HCT116 (cell line): ENCODE results near the gene RNPS1. TPM values are rescaled to one million over a fixed set of nuclear protein-coding genes. Genes with fewer than 3 reads are reported as not detected.

ENCODE experiments used
- ATAC-seq: fragments of 200-7000 bp; cut with Tn5 transposase; 2 replicates; pipeline ENCODE4 v1.9.1; 2020; ENCODE audit warnings: mild to moderate bottlenecking, moderate library complexity
- BruUV-seq: library from RNA; stranded (reverse); fragments of 400-500 nt; replicated peaks from 2 replicates; lab custom pipeline; 2021; lab: Mats Ljungman, UMichigan
- CTCF ChIA-PET: fragments of 300-600 bp; sonication (Branson Sonifier 250); formaldehyde crosslinking; loops from one replicate; lab custom pipeline; 2021; ENCODE audit warnings: antibody characterized with exemption; lab: Charles Lee
- POLR2A ChIA-PET: fragments of 300-600, 350-600 bp; sonication (Branson Sonifier 250); formaldehyde crosslinking; loops from one replicate; lab custom pipeline; 2021; ENCODE audit warnings: antibody characterized with exemption; lab: Charles Lee
- RAD21 ChIA-PET, 2 experiments: fragments of 300-600 bp; sonication (Branson Sonifier 250); formaldehyde crosslinking; loops; one replicate each; lab custom pipeline; 2023; ENCODE audit warnings: low total read pairs in 2 of 2; ENCODE audit not compliant: uncharacterized antibody in 2 of 2, unreplicated experiment in 2 of 2, low non-redundant PET in 1 of 2; lab: Charles Lee
- DNase-seq: peaks from one replicate; pipeline ENCODE4 v3.0.0-alpha.2; 2010; ENCODE audit warnings: low read depth, low spot score
- H2AFZ ChIP-seq: fragments of 200-600 bp; shearing (Covaris generic), sonication (generic); 2 replicates; pipeline ENCODE4 v1.6.1; 2017; ENCODE audit warnings: low read depth, mixed run types, mixed read lengths, antibody characterized with exemption, low read length; ENCODE audit not compliant: poor library complexity, severe bottlenecking
- H3K27ac ChIP-seq: 2 replicates; pipeline ENCODE4 v1.5.1; 2012; ENCODE audit warnings: low read depth, low read length
- H3K27me3 ChIP-seq: fragments of 200-600 bp; sonication (generic); 2 replicates; pipeline ENCODE4 v1.6.1; 2016; ENCODE audit warnings: mixed run types, low read length, mixed read lengths; ENCODE audit not compliant: insufficient read depth
- H3K36me3 ChIP-seq, 2 experiments: fragments of 200-500 bp in 1 of 2; fragments of 200-600 bp in 1 of 2; sonication (Bioruptor generic) in 1 of 2; sonication (generic) in 1 of 2; 2 replicates each; pipeline versions ENCODE4 v1.5.1 to v1.6.1; 2014 to 2016; ENCODE audit warnings: low read length in 2 of 2, inconsistent platforms in 1 of 2, mixed read lengths in 1 of 2, mixed run types in 1 of 2; ENCODE audit not compliant: insufficient read depth in 2 of 2, control insufficient read depth in 1 of 2
- H3K4me1 ChIP-seq, 2 experiments: fragments of 200-600 bp in 1 of 2; sonication (generic) in 1 of 2; 2 replicates each; pipeline versions ENCODE4 v1.5.1 to v1.6.1; 2012 to 2017; ENCODE audit warnings: low read length in 2 of 2, inconsistent platforms in 1 of 2, mild to moderate bottlenecking in 1 of 2, mixed read lengths in 1 of 2, mixed run types in 1 of 2, moderate library complexity in 1 of 2; ENCODE audit not compliant: insufficient read depth in 2 of 2, control insufficient read depth in 1 of 2
- H3K4me2 ChIP-seq: fragments of 200-600 bp; sonication (generic); 2 replicates; pipeline ENCODE4 v1.6.1; 2017; ENCODE audit warnings: mixed run types, low read length, mixed read lengths
- H3K4me3 ChIP-seq, 2 experiments: fragments of 200-600 bp in 1 of 2; sonication (generic) in 1 of 2; replicated peaks in 1 of 2; 2 replicates each; pipeline ENCODE4 v1.5.1; 2011 to 2016; ENCODE audit warnings: low read length in 2 of 2, control low read depth in 1 of 2, low read depth in 1 of 2, mild to moderate bottlenecking in 1 of 2, mixed read lengths in 1 of 2, mixed run types in 1 of 2
- H3K79me2 ChIP-seq: fragments of 200-600 bp; sonication (generic); 2 replicates; pipeline ENCODE4 v1.6.1; 2017; ENCODE audit warnings: mild to moderate bottlenecking, mixed run types, low read length, moderate library complexity, mixed read lengths; ENCODE audit not compliant: insufficient read depth
- H3K9ac ChIP-seq: fragments of 200-600 bp; sonication (generic); 2 replicates; pipeline ENCODE4 v1.6.1; 2016; ENCODE audit warnings: low read length, mixed read lengths
- H3K9me2 ChIP-seq: fragments of 200-600 bp; sonication (generic), shearing (Covaris generic); 2 replicates; pipeline ENCODE4 v1.6.1; 2017; ENCODE audit warnings: mixed run types, mild to moderate bottlenecking, moderate library complexity; ENCODE audit not compliant: insufficient read depth
- H3K9me3 ChIP-seq, 2 experiments: fragments of 200-500 bp in 1 of 2; fragments of 200-600 bp in 1 of 2; sonication (Bioruptor generic) in 1 of 2; sonication (generic) in 1 of 2; 2 replicates each; pipeline ENCODE4 v1.6.1; 2014 to 2017; ENCODE audit warnings: low read length in 2 of 2, mixed read lengths in 2 of 2, inconsistent platforms in 1 of 2, low read depth in 1 of 2, mild to moderate bottlenecking in 1 of 2, mixed run types in 1 of 2, moderate library complexity in 1 of 2; ENCODE audit not compliant: control insufficient read depth in 1 of 2, insufficient read depth in 1 of 2
- H4K20me1 ChIP-seq: fragments of 200-600 bp; sonication (generic), shearing (Covaris generic); 2 replicates; pipeline ENCODE4 v1.6.1; 2017; ENCODE audit warnings: mixed run types, mild to moderate bottlenecking, moderate library complexity; ENCODE audit not compliant: insufficient read depth
- RAD21 ChIP-seq: IDR thresholded peaks from 2 replicates; pipeline ENCODE4 v1.6.1; 2012; ENCODE audit warnings: low read depth, mild to moderate bottlenecking
- YY1 ChIP-seq: IDR thresholded peaks from 2 replicates; pipeline ENCODE4 v1.6.1; 2011; ENCODE audit warnings: low read length, low read depth, moderate library complexity, mild to moderate bottlenecking; ENCODE audit not compliant: insufficient replicate concordance; ENCODE audit errors: extremely low read depth
- intact Hi-C: fragments of 100-400 bp; cut with micrococcal nuclease; formaldehyde crosslinking; loops from 2 replicates; pipeline ENCODE4 v1.10.0; 2022
- total RNA-seq: library from RNA; stranded (reverse); gene quantifications from one replicate; pipeline ENCODE4 v1.2.1, GENCODE V29; 2021; ENCODE audit not compliant: unreplicated experiment
- TF ChIP-seq, protein P1 (sequence below): IDR thresholded peaks from 2 replicates; pipeline ENCODE4 v1.6.1; 2012

The RNPS1 gene
- total RNA-seq, 1 experiment from 2014 or later: 257 TPM

DNA sequence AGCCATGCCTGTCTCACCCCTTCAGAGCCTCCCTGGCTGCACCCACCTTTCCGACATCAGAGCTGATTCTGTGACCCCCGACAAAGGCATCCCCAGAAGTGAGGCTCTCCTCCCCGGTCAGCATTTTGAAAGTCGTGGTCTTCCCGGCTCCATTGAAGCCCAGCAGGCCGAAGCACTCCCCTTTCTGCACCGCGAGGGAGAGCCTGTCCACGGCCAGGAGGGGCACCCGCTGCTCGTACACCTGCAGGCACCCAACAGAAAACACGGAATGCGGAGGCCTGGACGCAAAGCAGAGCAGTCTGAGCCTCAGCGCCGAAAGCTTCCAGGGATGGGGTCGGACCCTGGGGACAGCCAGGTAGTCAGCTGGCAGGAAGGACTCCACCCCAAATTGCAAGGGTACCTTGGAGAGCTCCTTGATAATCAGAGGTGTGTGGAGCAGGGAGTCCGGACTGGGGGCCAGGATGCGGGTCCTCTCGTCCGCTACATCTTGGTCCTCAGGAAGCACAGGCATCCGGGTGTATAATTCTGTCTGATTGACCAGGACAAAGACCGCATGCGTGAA, 13.1 kb upstream of the RNPS1 start:
- Histone ChIP-seq H3K27ac (no peak overlapping the region), H3K79me2 (no peaks in the 10 kb centered on the region), H3K4me1 (no peaks in the 10 kb centered on the region), H4K20me1 (no peaks in the 10 kb centered on the region), H3K4me3 (no peak overlapping the region), H2AFZ (no peak overlapping the region), H3K9me3 (no peaks in the 10 kb centered on the region), H3K36me3 (no peaks in the 10 kb centered on the region), H3K9ac (no peak overlapping the region), H3K27me3 (no peaks in the 10 kb centered on the region), H3K4me2 (no peak overlapping the region), H3K9me2 (no peaks in the 10 kb centered on the region)
- ATAC-seq: no peak
- intact Hi-C loops: no loop called here
- DNase-seq: no peak
- no TSS peak for BruUV-seq
- ChIA-PET CTCF (no interaction called here), POLR2A (no interaction called here), RAD21 (no interaction called here)
- no peak for TF ChIP-seq RAD21
- TF ChIP-seq, protein P1, sequence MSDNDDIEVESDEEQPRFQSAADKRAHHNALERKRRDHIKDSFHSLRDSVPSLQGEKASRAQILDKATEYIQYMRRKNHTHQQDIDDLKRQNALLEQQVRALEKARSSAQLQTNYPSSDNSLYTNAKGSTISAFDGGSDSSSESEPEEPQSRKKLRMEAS: no peak

GRCh38 chr16:2280461-2280860, 12.5 kb upstream of the RNPS1 start:
- H4K20me1 ChIP-seq: no peaks in the 10 kb centered on the region
- no peak for ATAC-seq
- POLR2A ChIA-PET: no interaction called here
- H3K27ac ChIP-seq: no peak overlapping the region
- TF ChIP-seq YY1: no peak
- no peak overlapping the region for H3K9ac ChIP-seq
- no peaks in the 10 kb centered on the region for H3K9me3 ChIP-seq
- DNase-seq: no peak
- H3K27me3 ChIP-seq: no peaks in the 10 kb centered on the region
- no peaks in the 10 kb centered on the region for H3K36me3 ChIP-seq
- intact Hi-C loops: no loop called here
- H3K9me2 ChIP-seq: no peaks in the 10 kb centered on the region
- CTCF ChIA-PET: no interaction called here
- H3K4me1 ChIP-seq: no peaks in the 10 kb centered on the region
- BruUV-seq: no TSS peak
- no peak overlapping the region for H3K4me2 ChIP-seq
- no peak overlapping the region for H2AFZ ChIP-seq
- no peak overlapping the region for H3K4me3 ChIP-seq
- RAD21 ChIA-PET: no interaction called here
- H3K79me2 ChIP-seq: no peaks in the 10 kb centered on the region
